Stimulated activated CD4-positive, alpha-beta T cell treated with anti-CD3 and anti-CD28 coated beads, Interleukin-12 subunit alpha, Interleukin-12 subunit beta, amount 100 ng/mL, for 4 hours (primary cell): ENCODE measurements around the gene HOXC4.
"Not testable (repeated sequence)": the region's sequence is repeated elsewhere in the genome, so short reads cannot be mapped to it uniquely, and the experiment has no call there.

Experiments used
- DNase-seq: peaks from one replicate; pipeline ENCODE4 v3.0.0-alpha.2; 2020

The HOXC4 gene

GRCh38 chr12:54100588-54100987, 47.0 kb downstream of the HOXC4 start:
- not testable (repeated sequence) for DNase-seq

DNA sequence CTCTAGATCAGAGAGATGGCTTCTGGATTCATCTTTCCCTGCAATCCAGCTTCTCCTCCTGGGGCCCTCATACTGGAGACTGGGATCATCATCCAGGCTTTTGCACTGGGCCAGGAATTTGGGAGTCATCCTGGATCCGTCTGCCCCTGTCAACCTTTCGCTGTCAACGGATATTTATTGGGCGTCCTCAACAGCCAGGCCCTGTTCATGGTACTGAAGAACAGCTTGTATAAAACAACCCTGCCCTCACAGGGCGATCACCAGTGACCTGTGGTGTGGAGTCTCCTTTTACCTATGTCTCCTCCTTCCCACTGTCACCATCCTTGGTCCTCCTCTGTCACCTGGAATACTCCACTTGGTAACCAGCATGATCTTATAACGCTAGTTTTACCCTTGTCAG, 48.6 kb downstream of the HOXC4 start:
- DNase-seq = not testable (repeated sequence)

GRCh38 chr12:54103827-54104226, 50.2 kb downstream of the HOXC4 start:
- DNase-seq = not testable (repeated sequence)
